HepG2 (cell line): ENCODE measurements around the gene GAL3ST2. TPM values are rescaled to one million over a fixed set of nuclear protein-coding genes. Genes with fewer than 3 reads are reported as not detected.

Experiments
- ATAC-seq: fragments of 200-7000 bp; cut with Tn5 transposase; 3 replicates; pipeline ENCODE4 v1.9.1; 2020; ENCODE audit warnings: mild to moderate bottlenecking, moderate library complexity
- BruUV-seq: library from RNA; stranded (reverse); fragments of 400-500 nt; replicated peaks from 2 replicates; lab custom pipeline; 2021; lab: Mats Ljungman, UMichigan
- CTCF ChIA-PET: fragments of 300-600 bp; formaldehyde crosslinking; extraction: SDS; loops from one replicate; lab custom pipeline; 2021; ENCODE audit warnings: low total read pairs, inconsistent platforms, low intra/inter-chr PET ratio; lab: Yijun Ruan, JAX
- POLR2A ChIA-PET: fragments of 350-600 bp; sonication (Branson Sonifier 250); formaldehyde crosslinking; loops from one replicate; lab custom pipeline; 2020; ENCODE audit warnings: antibody characterized with exemption, inconsistent platforms; lab: Yijun Ruan, JAX
- DNase-seq: peaks from one replicate; pipeline ENCODE4 v3.0.0-alpha.2; 2015; ENCODE audit warnings: low spot score
- FAIRE-seq: peaks from 3 replicates; lab custom pipeline; 2011; peaks lifted over from hg19 to GRCh38; lab: Jason Lieb, UNC
- H2AFZ ChIP-seq: one replicate; pipeline ENCODE4 v1.6.1; 2011; ENCODE audit warnings: low read length, inconsistent platforms
- H3K27ac ChIP-seq: fragments of 300-600 bp; 3 replicates; pipeline ENCODE4 v1.8.0; 2011; ENCODE audit warnings: mixed run types, mild to moderate bottlenecking, mixed read lengths, low read length, inconsistent platforms; ENCODE audit not compliant: insufficient read depth; ENCODE audit errors: extremely low read length
- H3K27me3 ChIP-seq, 2 experiments: fragments of 200-600 bp in 1 of 2; 2 replicates in 1 of 2; 3 replicates in 1 of 2; pipeline versions ENCODE4 v1.6.0 to v1.8.0; 2011; ENCODE audit warnings: low read length in 2 of 2, mild to moderate bottlenecking in 2 of 2, moderate library complexity in 2 of 2, inconsistent platforms in 1 of 2; ENCODE audit not compliant: insufficient read depth in 2 of 2, control insufficient read depth in 1 of 2
- H3K36me3 ChIP-seq, 2 experiments: fragments of 200-600 bp in 1 of 2; replicated peaks in 1 of 2; 2 replicates in 1 of 2; 3 replicates in 1 of 2; pipeline versions ENCODE4 v1.5.1 to v1.8.0; 2011; ENCODE audit warnings: low read length in 2 of 2, inconsistent platforms in 1 of 2; ENCODE audit not compliant: insufficient read depth in 2 of 2, control insufficient read depth in 1 of 2
- H3K4me1 ChIP-seq: 2 replicates; pipeline ENCODE4 v1.5.1; 2012; ENCODE audit warnings: low read length, inconsistent platforms; ENCODE audit not compliant: insufficient read depth
- H3K4me2 ChIP-seq: 2 replicates; pipeline ENCODE4 v1.6.0; 2011; ENCODE audit warnings: low read depth, low read length, inconsistent platforms
- H3K4me3 ChIP-seq, 3 experiments: fragments of 200-600 bp in 1 of 3; sonication (generic), shearing (Covaris generic) in 1 of 3; replicated peaks in 1 of 3; 2 replicates each; pipeline ENCODE4 v1.5.1; 2011 to 2016; ENCODE audit warnings: low read length in 3 of 3, inconsistent platforms in 2 of 3, low read depth in 2 of 3, mild to moderate bottlenecking in 2 of 3, control low read depth in 1 of 3, mixed read lengths in 1 of 3; ENCODE audit not compliant: insufficient read depth in 1 of 3
- H3K79me2 ChIP-seq: one replicate; pipeline ENCODE4 v1.6.1; 2011; ENCODE audit warnings: low read length, inconsistent platforms; ENCODE audit not compliant: insufficient read depth
- H3K9ac ChIP-seq: 2 replicates; pipeline ENCODE4 v1.6.0; 2011; ENCODE audit warnings: mild to moderate bottlenecking, low read depth, low read length, inconsistent platforms; ENCODE audit not compliant: insufficient read depth
- H3K9me3 ChIP-seq: 2 replicates; pipeline ENCODE4 v1.5.1; 2012; ENCODE audit warnings: mild to moderate bottlenecking, low read length
- H4K20me1 ChIP-seq: 2 replicates; pipeline ENCODE4 v1.6.0; 2011; ENCODE audit warnings: inconsistent platforms, mild to moderate bottlenecking, low read length, moderate library complexity; ENCODE audit not compliant: insufficient read depth
- AFF4 ChIP-seq: sonication (generic); formaldehyde crosslinking; IDR thresholded peaks from 2 replicates; pipeline ENCODE4 v1.4.0; 2020; ENCODE audit warnings: missing genetic modification reagents
- CBFB ChIP-seq: sonication (generic); formaldehyde crosslinking; IDR thresholded peaks from 2 replicates; pipeline ENCODE4 v1.4.0; 2020; ENCODE audit warnings: missing genetic modification reagents
- ELF1 ChIP-seq: sonication (generic); formaldehyde crosslinking; IDR thresholded peaks from 2 replicates; pipeline ENCODE4 v1.4.0; 2020; ENCODE audit warnings: missing genetic modification reagents
- KDM4B ChIP-seq: sonication (generic); formaldehyde crosslinking; IDR thresholded peaks from 2 replicates; pipeline ENCODE4 v1.4.0; 2020; ENCODE audit warnings: missing genetic modification reagents
- KLF15 ChIP-seq: sonication (generic); formaldehyde crosslinking; IDR thresholded peaks from 2 replicates; pipeline ENCODE4 v1.8.1; 2023; ENCODE audit warnings: borderline replicate concordance, mild to moderate bottlenecking, inconsistent platforms, missing genetic modification reagents, mixed read lengths
- NCOA2 ChIP-seq: sonication (generic); formaldehyde crosslinking; IDR thresholded peaks from 2 replicates; pipeline ENCODE4 v1.8.0; 2022; ENCODE audit warnings: inconsistent platforms
- NFYB ChIP-seq: sonication (generic); formaldehyde crosslinking; IDR thresholded peaks from 2 replicates; pipeline ENCODE4 v1.4.0; 2020; ENCODE audit warnings: missing genetic modification reagents
- PRDM15 ChIP-seq: sonication (generic); formaldehyde crosslinking; IDR thresholded peaks from 2 replicates; pipeline ENCODE4 v1.4.0; 2020; ENCODE audit warnings: missing genetic modification reagents
- RAD21 ChIP-seq: fragments of 450-650 bp; formaldehyde crosslinking; IDR thresholded peaks from 2 replicates; pipeline ENCODE4 v1.5.0; 2020; ENCODE audit warnings: mild to moderate bottlenecking
- ZFP1 ChIP-seq: IDR thresholded peaks from 2 replicates; pipeline ENCODE4 v1.6.1; 2016
- ZNF580 ChIP-seq: IDR thresholded peaks from 2 replicates; pipeline ENCODE4 v1.6.1; 2016; ENCODE audit warnings: low read depth, borderline replicate concordance
- ZNF589 ChIP-seq: sonication (generic); formaldehyde crosslinking; conservative IDR thresholded peaks from 2 replicates; pipeline ENCODE4 v1.8.0; 2022; ENCODE audit warnings: mild to moderate bottlenecking, moderate library complexity, missing genetic modification reagents
- ZNF607 ChIP-seq: sonication (generic); formaldehyde crosslinking; IDR thresholded peaks from 2 replicates; pipeline ENCODE4 v1.5.1; 2020; ENCODE audit warnings: missing genetic modification reagents, mild to moderate bottlenecking, borderline replicate concordance
- ZNF749 ChIP-seq: sonication (generic); formaldehyde crosslinking; IDR thresholded peaks from 2 replicates; pipeline ENCODE4 v1.8.0; 2022; ENCODE audit warnings: mild to moderate bottlenecking, missing genetic modification reagents, moderate library complexity, borderline replicate concordance
- ZNF788 ChIP-seq: sonication (generic); formaldehyde crosslinking; IDR thresholded peaks from 2 replicates; pipeline ENCODE4 v1.5.0; 2020; ENCODE audit warnings: mild to moderate bottlenecking, missing genetic modification reagents, borderline replicate concordance
- ZNF841 ChIP-seq: sonication (generic); formaldehyde crosslinking; IDR thresholded peaks from 2 replicates; pipeline ENCODE4 v1.8.1; 2023; ENCODE audit warnings: missing genetic modification reagents, borderline replicate concordance
- WGBS: methylation state at CpG from one replicate; pipeline ENCODE4 v1.1.6; 2017; ENCODE audit warnings: low lambda C conversion rate; 5-methylcytosine and 5-hydroxymethylcytosine counted together
- in situ Hi-C: cut with HindIII; loops from 2 replicates; pipeline ENCODE4 v1.10.0; 2017; ENCODE audit warnings: low pct_unique_long_range_greater_than_20kb; ENCODE audit not compliant: extremely low pct_ligation_motif_present
- intact Hi-C: fragments of 100-400 bp; cut with micrococcal nuclease; formaldehyde crosslinking; loops from one replicate; pipeline ENCODE4 v1.10.0; 2022; ENCODE audit not compliant: unreplicated experiment
- polyA plus RNA-seq, 8 experiments: library from polyadenylated mRNA; depleted of rRNA in 3 of 8; stranded (reverse) in 7 of 8; unstranded in 1 of 8; fragments of >200 nt; fragmentation: Illumina TruSeq in 4 of 8; extraction: Trizol in 4 of 8; gene quantifications; 2 replicates each; pipeline versions ENCODE4 v1.2.1 to v1.2.3, GENCODE V29; 2011 to 2016; ENCODE audit warnings: low read depth in 4 of 8, missing spikeins in 1 of 8, mixed read lengths in 1 of 8; ENCODE audit not compliant: insufficient read depth in 1 of 8
- total RNA-seq, 5 experiments: library from RNA; depleted of rRNA; stranded (reverse); fragments of >200 nt; fragmentation: Illumina TruSeq; extraction: Trizol; gene quantifications; 2 replicates each; pipeline ENCODE4 v1.2.3, GENCODE V29; 2016; ENCODE audit warnings: low read depth in 1 of 5

Gene GAL3ST2
- total and polyA plus RNA-seq, 2 of the 13 experiments (the other 11 are each of a cell fraction or from before 2014, with no cell fraction given) = 0.17 to 0.20 TPM

- H3K27me3 ChIP-seq = no peaks in the 10 kb centered on the region; a peak in 1 of 5 replicates
- intact Hi-C loops = loop anchor here (1.0 kb wide), 1 partner anchor 38 kb away; no protein-coding TSS in a partner anchor
- POLR2A ChIA-PET = interaction anchor here (0.9 to 8.9 kb wide), 19 partner anchors 11 to 105 kb away, joined by 3 to 218 read pairs (median 7); partner anchors contain the start of genes D2HGDH, DTYMK, ING5 and NEU4
- TF ChIP-seq ELF1 (peak; percentile 91), KDM4B (CRISPR knock-in tag) (no peak), NCOA2 (CRISPR knock-in tag) (peak; percentile 67), AFF4 (CRISPR knock-in tag) (no peak; the same call in 1 of the 2 replicates), ZNF607 (CRISPR knock-in tag) (no peak; the same call in 1 of the 2 replicates), PRDM15 (no peak), ZNF788 (CRISPR knock-in tag) (no peak; the same call in 1 of the 2 replicates), ZNF580 (peak; percentile 81; the same call in 1 of the 2 replicates), ZFP1 (CRISPR knock-in tag) (no peak), RAD21 (CRISPR knock-in tag) (peak; percentile 48), CBFB (CRISPR knock-in tag) (0 out of 2 replicates have a peak, but pooled peaks have one; percentile 28), ZNF841 (no peak), ZNF749 (peak; percentile 89), ZNF589 (CRISPR knock-in tag) (peak; percentile 64), NFYB (CRISPR knock-in tag) (no peak), KLF15 (CRISPR knock-in tag) (no peak)
These were observed 2.9 kb upstream of the GAL3ST2 start for GRCh38 chr2:241773511-241774418.

More at GRCh38 chr2:241773511-241774418, 2.9 kb upstream of the GAL3ST2 start:
- CTCF ChIA-PET = no interaction called here
- peaks cover 24% of the 10 kb centered on the region for H3K79me2 ChIP-seq
- ATAC-seq (peak; percentile 10), DNase-seq (peak; percentile 71), FAIRE-seq (no peak)
- no peaks in the 10 kb centered on the region for H3K36me3 ChIP-seq
- 3% methylated on average over 8 of the region's 29 CpGs for whole genome bisulfite sequencing
- BruUV-seq = no TSS peak
- in situ Hi-C loops = loop anchor here (5.0 kb wide), 1 partner anchor 34 kb away; the partner anchor contains the start of gene NEU4
- H3K9me3 ChIP-seq = no peaks in the 10 kb centered on the region
- H2AFZ ChIP-seq = no peak overlapping the region
- H3K9ac ChIP-seq = peak overlapping the region; percentile 92
- H3K4me2 ChIP-seq = peak overlapping the region; percentile 85
- H3K27ac ChIP-seq = peak overlapping the region; percentile 92
- H4K20me1 ChIP-seq = no peaks in the 10 kb centered on the region
- peaks cover 85% of the 10 kb centered on the region for H3K4me1 ChIP-seq
- H3K4me3 ChIP-seq = peak overlapping the region; percentile 49 to 82 (median 63)
